Fibroblast of lung (primary cell): ENCODE measurements around the gene YJEFN3.

Source experiments
- EZH2 ChIP-seq: IDR thresholded peaks from 2 replicates; pipeline ENCODE4 v1.5.1; 2012; ENCODE audit warnings: low read length, control low read depth, mild to moderate bottlenecking; ENCODE audit errors: missing control alignments
- TF ChIP-seq, protein P1 (sequence below), 2 donors: IDR thresholded peaks in 1 of 2; conservative IDR thresholded peaks in 1 of 2; 1 replicate in 1 of 2; 2 replicates in 1 of 2; pipeline ENCODE4 v1.5.1; 2011 to 2012; ENCODE audit warnings: low read length in 2 of 2, control low read depth in 1 of 2, inconsistent platforms in 1 of 2, low read depth in 1 of 2, mild to moderate bottlenecking in 1 of 2

- TF ChIP-seq, protein P1, sequence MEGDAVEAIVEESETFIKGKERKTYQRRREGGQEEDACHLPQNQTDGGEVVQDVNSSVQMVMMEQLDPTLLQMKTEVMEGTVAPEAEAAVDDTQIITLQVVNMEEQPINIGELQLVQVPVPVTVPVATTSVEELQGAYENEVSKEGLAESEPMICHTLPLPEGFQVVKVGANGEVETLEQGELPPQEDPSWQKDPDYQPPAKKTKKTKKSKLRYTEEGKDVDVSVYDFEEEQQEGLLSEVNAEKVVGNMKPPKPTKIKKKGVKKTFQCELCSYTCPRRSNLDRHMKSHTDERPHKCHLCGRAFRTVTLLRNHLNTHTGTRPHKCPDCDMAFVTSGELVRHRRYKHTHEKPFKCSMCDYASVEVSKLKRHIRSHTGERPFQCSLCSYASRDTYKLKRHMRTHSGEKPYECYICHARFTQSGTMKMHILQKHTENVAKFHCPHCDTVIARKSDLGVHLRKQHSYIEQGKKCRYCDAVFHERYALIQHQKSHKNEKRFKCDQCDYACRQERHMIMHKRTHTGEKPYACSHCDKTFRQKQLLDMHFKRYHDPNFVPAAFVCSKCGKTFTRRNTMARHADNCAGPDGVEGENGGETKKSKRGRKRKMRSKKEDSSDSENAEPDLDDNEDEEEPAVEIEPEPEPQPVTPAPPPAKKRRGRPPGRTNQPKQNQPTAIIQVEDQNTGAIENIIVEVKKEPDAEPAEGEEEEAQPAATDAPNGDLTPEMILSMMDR (conservative IDR thresholded peaks at IDR 0.05 in 1 of 2, IDR thresholded peaks at IDR 0.05 in 1 of 2; ENCODE audit: low read depth in 1 of 2, low read length in 2 of 2): no peak
- TF ChIP-seq EZH2: no peak
Measured at GRCh38 chr19:19541616-19542015, 12.9 kb downstream of the YJEFN3 start.
